ENCODE measurements around the gene ADPRS.
A peak's percentile ranks its signal among the peaks of the same experiment; 100 is the strongest.

ADPRS gene

GRCh38 chr1:36112823-36113222, 24.1 kb downstream of the ADPRS start:
- in situ Hi-C loops (cut with HindIII; ENCODE audit: low sequenced_read_pairs), result no loop called here
- H3K4me3 ChIP-seq (ENCODE audit: low read depth, low read length), result no peak overlapping the region
- TF ChIP-seq CTCF (IDR thresholded peaks at IDR 0.05; ENCODE audit: low read depth, low read length, missing control alignments), result no peak
- DNase-seq (ENCODE audit: low read depth), result no peak

- TF ChIP-seq CTCF (IDR thresholded peaks at IDR 0.05; ENCODE audit: low read depth, low read length, missing control alignments), result no peak
- H3K4me3 ChIP-seq (ENCODE audit: low read depth, low read length), result no peak overlapping the region
- no peak for DNase-seq (ENCODE audit: low read depth)
- in situ Hi-C loops (cut with HindIII; ENCODE audit: low sequenced_read_pairs), result no loop called here
Measured at GRCh38 chr1:36114371-36114770, 25.7 kb downstream of the ADPRS start.

- in situ Hi-C loops (cut with HindIII; ENCODE audit: low sequenced_read_pairs), result no loop called here
- no peak overlapping the region for H3K4me3 ChIP-seq (ENCODE audit: low read depth, low read length)
- no peak for TF ChIP-seq CTCF (IDR thresholded peaks at IDR 0.05; ENCODE audit: low read depth, low read length, missing control alignments)
- peak; percentile 80 for DNase-seq (ENCODE audit: low read depth)
Measured at GRCh38 chr1:36115200-36115669, 26.5 kb downstream of the ADPRS start.

GRCh38 chr1:36115931-36116330, 27.2 kb downstream of the ADPRS start:
- no peak for TF ChIP-seq CTCF (IDR thresholded peaks at IDR 0.05; ENCODE audit: low read depth, low read length, missing control alignments)
- no peak overlapping the region for H3K4me3 ChIP-seq (ENCODE audit: low read depth, low read length)
- no peak for DNase-seq (ENCODE audit: low read depth)
- in situ Hi-C loops (cut with HindIII; ENCODE audit: low sequenced_read_pairs), result no loop called here

- H3K4me3 ChIP-seq (ENCODE audit: low read depth, low read length), result no peak overlapping the region
- no peak for TF ChIP-seq CTCF (IDR thresholded peaks at IDR 0.05; ENCODE audit: low read depth, low read length, missing control alignments)
- DNase-seq (ENCODE audit: low read depth), result no peak
- in situ Hi-C loops (cut with HindIII; ENCODE audit: low sequenced_read_pairs), result no loop called here
Measured at GRCh38 chr1:36116901-36117300, 28.2 kb downstream of the ADPRS start.

GRCh38 chr1:36118447-36119204, 29.9 kb downstream of the ADPRS start:
- TF ChIP-seq CTCF (IDR thresholded peaks at IDR 0.05; ENCODE audit: low read depth, low read length, missing control alignments), result no peak
- H3K4me3 ChIP-seq (ENCODE audit: low read depth, low read length), result no peak overlapping the region
- in situ Hi-C loops (cut with HindIII; ENCODE audit: low sequenced_read_pairs), result no loop called here
- DNase-seq (ENCODE audit: low read depth), result no peak

Data from astrocyte of the cerebellum (primary cell).